ENCODE data around the gene MGST3. TPM values are rescaled to one million over a fixed set of nuclear protein-coding genes. Genes with fewer than 3 reads are reported as not detected.

Gene MGST3
- total RNA-seq, 2 donors from 2014 or later = 56.7 to 70.0 TPM

DNA sequence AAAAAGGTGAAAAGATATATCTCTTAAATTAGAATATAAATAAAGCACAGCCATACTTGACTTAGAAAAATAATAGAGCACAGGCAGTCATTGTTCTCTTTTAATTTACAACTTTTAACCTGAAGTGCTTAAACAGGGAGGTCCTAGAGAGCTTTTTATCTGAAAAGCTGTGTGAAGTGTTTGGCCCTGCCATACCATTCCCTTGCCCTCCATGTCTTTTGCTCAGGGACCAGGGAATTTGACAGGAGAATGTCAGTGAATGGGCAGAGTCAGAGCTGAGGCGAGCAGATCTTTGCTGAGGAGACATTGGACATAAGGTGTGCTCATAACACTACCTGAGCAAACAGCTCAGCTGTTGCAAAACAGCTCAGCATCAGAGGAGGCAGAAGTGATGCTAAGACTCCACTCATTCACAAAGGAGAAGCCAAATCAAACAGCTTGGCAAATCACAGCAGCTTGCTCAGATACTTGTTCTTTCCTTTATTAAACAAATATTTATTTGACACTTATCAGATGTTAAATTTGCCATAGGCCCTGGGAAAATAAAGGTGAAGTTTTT lies 14.9 kb upstream of the MGST3 start:
- no peak overlapping the region for H3K4me3 ChIP-seq
- TF ChIP-seq, protein P1, sequence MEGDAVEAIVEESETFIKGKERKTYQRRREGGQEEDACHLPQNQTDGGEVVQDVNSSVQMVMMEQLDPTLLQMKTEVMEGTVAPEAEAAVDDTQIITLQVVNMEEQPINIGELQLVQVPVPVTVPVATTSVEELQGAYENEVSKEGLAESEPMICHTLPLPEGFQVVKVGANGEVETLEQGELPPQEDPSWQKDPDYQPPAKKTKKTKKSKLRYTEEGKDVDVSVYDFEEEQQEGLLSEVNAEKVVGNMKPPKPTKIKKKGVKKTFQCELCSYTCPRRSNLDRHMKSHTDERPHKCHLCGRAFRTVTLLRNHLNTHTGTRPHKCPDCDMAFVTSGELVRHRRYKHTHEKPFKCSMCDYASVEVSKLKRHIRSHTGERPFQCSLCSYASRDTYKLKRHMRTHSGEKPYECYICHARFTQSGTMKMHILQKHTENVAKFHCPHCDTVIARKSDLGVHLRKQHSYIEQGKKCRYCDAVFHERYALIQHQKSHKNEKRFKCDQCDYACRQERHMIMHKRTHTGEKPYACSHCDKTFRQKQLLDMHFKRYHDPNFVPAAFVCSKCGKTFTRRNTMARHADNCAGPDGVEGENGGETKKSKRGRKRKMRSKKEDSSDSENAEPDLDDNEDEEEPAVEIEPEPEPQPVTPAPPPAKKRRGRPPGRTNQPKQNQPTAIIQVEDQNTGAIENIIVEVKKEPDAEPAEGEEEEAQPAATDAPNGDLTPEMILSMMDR (IDR thresholded peaks at IDR 0.05) = no peak
- no peak for TF ChIP-seq POLR2A (IDR thresholded peaks at IDR 0.05)
- no peak for DNase-seq
- no peaks in the 10 kb centered on the region for H3K36me3 ChIP-seq (replicated peaks in 1 of 2; ENCODE audit: insufficient read depth in 1 of 2, low read depth in 2 of 2)
- WGBS, 2 donors = 29 to 70% methylated on average over 1 of the region's 1 CpG
- H3K27ac ChIP-seq = no peak overlapping the region
- H3K27me3 ChIP-seq = no peaks in the 10 kb centered on the region
- H3K9me3 ChIP-seq = no peaks in the 10 kb centered on the region
- no peak for ATAC-seq
- H3K4me1 ChIP-seq = no peaks in the 10 kb centered on the region
- intact Hi-C loops (cut with DNase I) = no loop called here

DNA sequence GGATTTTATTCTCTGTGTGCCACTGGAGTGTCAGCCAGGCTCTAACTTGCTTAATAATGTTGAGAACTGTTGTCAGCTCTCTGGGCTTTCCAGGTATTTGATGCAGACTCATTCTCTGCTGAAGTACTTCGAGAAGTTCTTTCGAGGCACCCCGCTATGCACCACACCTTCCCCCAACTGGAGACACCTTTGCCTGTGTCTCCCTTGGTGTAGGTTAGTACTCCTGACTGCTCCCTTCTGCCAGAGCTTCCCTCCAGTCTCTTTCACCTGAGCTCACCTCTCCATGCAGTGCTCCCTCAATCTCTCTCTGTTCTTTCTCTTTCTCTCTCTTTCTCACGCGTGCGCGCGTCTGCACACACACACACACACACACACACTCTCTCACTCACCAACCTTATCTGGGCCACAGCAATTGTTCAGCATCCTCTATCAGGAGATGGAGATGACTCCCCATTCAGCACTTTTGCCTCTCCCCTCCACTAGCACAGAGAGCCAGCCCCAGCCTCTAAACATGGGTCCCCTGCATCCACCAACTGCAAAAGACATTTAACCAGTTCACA lies 14.0 kb upstream of the MGST3 start:
- 86% methylated on average over 8 of the region's 8 CpGs for WGBS, 2 donors
- ATAC-seq = no peak
- no peak for DNase-seq
- H3K9me3 ChIP-seq = no peaks in the 10 kb centered on the region
- intact Hi-C loops (cut with DNase I) = no loop called here
- TF ChIP-seq, protein P1 (IDR thresholded peaks at IDR 0.05) = no peak
- TF ChIP-seq POLR2A (IDR thresholded peaks at IDR 0.05) = no peak
- H3K36me3 ChIP-seq (replicated peaks in 1 of 2; ENCODE audit: insufficient read depth in 1 of 2, low read depth in 2 of 2) = no peaks in the 10 kb centered on the region
- no peak overlapping the region for H3K27ac ChIP-seq
- no peaks in the 10 kb centered on the region for H3K4me1 ChIP-seq
- H3K27me3 ChIP-seq = no peaks in the 10 kb centered on the region
- H3K4me3 ChIP-seq = no peak overlapping the region

DNA sequence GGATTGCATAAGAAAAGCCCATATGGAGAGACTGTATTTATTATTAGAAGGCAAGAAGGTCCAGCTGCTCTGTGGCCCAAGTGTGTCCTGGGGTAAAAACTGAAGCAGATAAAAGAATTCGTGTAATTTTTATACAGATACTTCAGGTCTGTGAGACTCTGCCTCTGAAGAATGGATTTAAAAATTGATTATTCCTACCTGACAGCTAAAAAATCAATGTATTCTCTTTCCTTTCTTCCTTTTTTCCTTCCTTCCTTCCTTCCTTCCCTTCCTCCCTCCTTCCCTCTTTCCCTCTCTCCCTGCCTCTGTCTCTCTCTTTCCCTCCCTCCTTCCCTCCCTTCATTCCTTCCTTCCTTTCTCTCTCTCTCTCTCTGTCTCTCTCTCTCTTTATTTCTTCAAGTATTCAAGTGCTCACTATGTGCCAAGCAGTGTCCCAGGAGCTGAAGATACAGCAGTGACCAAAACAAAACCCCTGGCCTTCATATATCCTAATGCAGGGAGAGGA lies 11.3 kb upstream of the MGST3 start:
- no peak for ATAC-seq

DNA sequence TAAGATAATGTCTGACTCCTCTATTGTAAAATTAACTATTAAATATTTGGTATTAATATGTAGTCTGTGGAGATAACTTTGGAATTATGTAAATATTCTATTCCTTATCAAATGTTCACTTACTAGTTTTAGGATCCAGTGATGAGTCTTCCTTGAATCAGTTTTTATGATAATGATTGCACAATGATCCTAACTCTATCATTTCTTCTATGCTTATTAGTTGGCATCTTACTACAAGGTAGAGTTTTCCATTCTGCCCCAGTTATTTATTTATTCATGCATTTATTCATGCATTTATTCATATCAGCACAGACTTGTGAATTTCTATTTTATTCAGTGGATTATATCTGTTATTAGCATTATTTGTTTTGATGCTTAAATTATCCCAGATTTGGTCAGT lies 7.4 kb upstream of the MGST3 start:
- Histone ChIP-seq H3K4me3 (no peak overlapping the region), H3K36me3 (replicated peaks in 1 of 2; ENCODE audit: insufficient read depth in 1 of 2, low read depth in 2 of 2) (no peaks in the 10 kb centered on the region)
- TF ChIP-seq POLR2A (IDR thresholded peaks at IDR 0.05) = no peak
- TF ChIP-seq, protein P1 (IDR thresholded peaks at IDR 0.05) = no peak

More for the DNA sequence above, 11.3 kb upstream of the MGST3 start:
- Histone ChIP-seq H3K9me3 (no peaks in the 10 kb centered on the region), H3K36me3 (replicated peaks in 1 of 2; ENCODE audit: insufficient read depth in 1 of 2, low read depth in 2 of 2) (no peaks in the 10 kb centered on the region), H3K4me3 (no peak overlapping the region), H3K27ac (no peak overlapping the region), H3K4me1 (no peaks in the 10 kb centered on the region), H3K27me3 (no peaks in the 10 kb centered on the region)
- TF ChIP-seq POLR2A (IDR thresholded peaks at IDR 0.05) = no peak
- TF ChIP-seq, protein P1 (IDR thresholded peaks at IDR 0.05) = no peak
- intact Hi-C loops (cut with DNase I) = no loop called here
- DNase-seq = no peak
- WGBS, 2 donors = 54 to 78% methylated on average over 1 of the region's 1 CpG

DNA sequence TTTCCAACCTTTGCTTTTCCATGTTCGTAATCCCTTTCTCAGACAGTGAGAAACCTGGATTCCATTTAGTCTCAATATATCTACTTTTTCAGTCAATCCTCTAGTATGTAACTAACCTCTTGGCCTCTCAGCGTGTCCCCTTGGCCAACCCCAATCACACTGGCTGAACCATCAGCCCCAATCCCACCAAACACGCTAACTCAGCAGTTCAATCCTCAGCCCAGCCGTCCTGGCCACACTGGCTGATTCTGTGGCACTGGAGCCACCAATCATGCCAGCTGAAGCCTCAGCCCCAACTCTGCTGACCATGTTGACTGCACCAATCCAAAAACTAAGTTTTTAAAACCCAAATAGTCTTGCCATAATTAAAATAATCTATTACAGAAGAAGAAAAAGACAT lies 6.6 kb upstream of the MGST3 start:
- Histone ChIP-seq H3K9me3 (no peaks in the 10 kb centered on the region), H3K27ac (no peak overlapping the region), H3K36me3 (replicated peaks in 1 of 2; ENCODE audit: insufficient read depth in 1 of 2, low read depth in 2 of 2) (no peaks in the 10 kb centered on the region), H3K4me3 (no peak overlapping the region), H3K4me1 (no peaks in the 10 kb centered on the region), H3K27me3 (no peaks in the 10 kb centered on the region)
- no peak for DNase-seq
- ATAC-seq = no peak
- WGBS, 2 donors = 83 to 87% methylated on average over 4 of the region's 4 CpGs
- intact Hi-C loops (cut with DNase I) = no loop called here
- TF ChIP-seq, protein P1 (IDR thresholded peaks at IDR 0.05) = no peak
- no peak for TF ChIP-seq POLR2A (IDR thresholded peaks at IDR 0.05)

More for the DNA sequence above, 7.4 kb upstream of the MGST3 start:
- intact Hi-C loops (cut with DNase I) = no loop called here
- no peak overlapping the region for H3K27ac ChIP-seq
- no peak for ATAC-seq
- no peaks in the 10 kb centered on the region for H3K27me3 ChIP-seq
- no peaks in the 10 kb centered on the region for H3K9me3 ChIP-seq
- DNase-seq = no peak
- H3K4me1 ChIP-seq = no peaks in the 10 kb centered on the region

Measured in body of pancreas (tissue), 4 donors.